Spinal cord (tissue), 10 donors: ENCODE measurements around the gene DAAM2. TPM values are rescaled to one million over a fixed set of nuclear protein-coding genes. Genes with fewer than 3 reads are reported as not detected.

Experiments
- DNase-seq, 6 donors: peaks; one replicate each; pipeline versions ENCODE4 v3.0.0 to v3.0.0-alpha.2; 2013 to 2015; ENCODE audit warnings: low spot score in 6 of 6, low read depth in 4 of 6
- H3K27ac ChIP-seq: one replicate; pipeline ENCODE4 v1.5.1; 2013; ENCODE audit warnings: low read depth, low read length, control low read depth
- H3K27me3 ChIP-seq: one replicate; pipeline ENCODE4 v1.6.1; 2013; ENCODE audit warnings: low read length; ENCODE audit not compliant: control insufficient read depth, insufficient read depth
- H3K36me3 ChIP-seq: one replicate; pipeline ENCODE4 v1.6.1; 2013; ENCODE audit warnings: low read length; ENCODE audit not compliant: control insufficient read depth, insufficient read depth
- H3K4me1 ChIP-seq: one replicate; pipeline ENCODE4 v1.6.1; 2013; ENCODE audit warnings: low read length; ENCODE audit not compliant: control insufficient read depth, insufficient read depth
- H3K4me3 ChIP-seq: one replicate; pipeline ENCODE4 v1.5.1; 2013; ENCODE audit warnings: low read depth, low read length, control low read depth
- H3K9me3 ChIP-seq: one replicate; pipeline ENCODE4 v1.6.1; 2013; ENCODE audit warnings: low read length; ENCODE audit not compliant: control insufficient read depth, insufficient read depth
- WGBS: methylation state at CpG from one replicate; pipeline ENCODE4 v1.1.5; 2013; ENCODE audit warnings: missing lambda C conversion rate; ENCODE audit not compliant: insufficient coverage; 5-methylcytosine and 5-hydroxymethylcytosine counted together
- polyA plus RNA-seq, 2 donors: library from polyadenylated mRNA; unstranded; fragments of 120-200 nt; gene quantifications; one replicate each; pipeline ENCODE4 v1.2.1, GENCODE V29; 2013; ENCODE audit not compliant: insufficient read length in 2 of 2
- total RNA-seq, 2 donors: library from RNA; depleted of rRNA in 1 of 2; stranded (reverse); fragments of 120-200 nt in 1 of 2; fragments of >200 nt in 1 of 2; gene quantifications; one replicate each; pipeline versions ENCODE4 v1.2.3 to v1.2.4, GENCODE V29; 2013 to 2014
- donor health status: healthy.

DAAM2 gene
- total and polyA plus RNA-seq, 4 donors: 79.5 to 159 (median 107) TPM

DNA sequence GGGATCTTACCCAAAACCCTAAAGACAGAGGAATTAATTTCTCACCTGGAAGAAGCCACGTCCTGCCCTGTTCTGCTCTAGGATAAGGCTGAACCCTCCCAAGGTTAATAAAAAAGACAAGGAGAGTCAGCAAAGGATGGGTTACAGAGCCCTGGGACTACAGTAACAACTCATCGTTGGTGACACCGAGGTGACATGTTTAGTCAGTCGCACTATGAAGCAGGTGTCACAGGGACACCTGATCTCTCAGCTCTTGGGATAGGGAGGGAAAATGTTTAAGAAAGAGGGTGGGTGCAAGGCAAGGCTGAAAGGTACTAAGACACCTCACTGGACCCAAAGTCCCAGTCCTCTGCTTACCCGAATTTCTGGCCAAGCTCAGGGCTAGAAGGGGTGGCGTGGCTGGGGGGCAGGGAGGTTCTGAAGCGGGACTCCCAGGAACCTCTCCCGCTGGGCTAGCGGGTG lies 141.5 kb downstream of the DAAM2 start:
- Histone ChIP-seq H3K27me3 (no peaks in the 10 kb centered on the region), H3K27ac (no peak overlapping the region), H3K36me3 (no peaks in the 10 kb centered on the region), H3K9me3 (no peaks in the 10 kb centered on the region), H3K4me1 (peaks cover 8% of the 10 kb centered on the region), H3K4me3 (peak overlapping the region; percentile 56)
- WGBS: 19% methylated on average over 9 of the region's 9 CpGs
- peak in 1 of 6 donors; percentile 2 for DNase-seq

DNA sequence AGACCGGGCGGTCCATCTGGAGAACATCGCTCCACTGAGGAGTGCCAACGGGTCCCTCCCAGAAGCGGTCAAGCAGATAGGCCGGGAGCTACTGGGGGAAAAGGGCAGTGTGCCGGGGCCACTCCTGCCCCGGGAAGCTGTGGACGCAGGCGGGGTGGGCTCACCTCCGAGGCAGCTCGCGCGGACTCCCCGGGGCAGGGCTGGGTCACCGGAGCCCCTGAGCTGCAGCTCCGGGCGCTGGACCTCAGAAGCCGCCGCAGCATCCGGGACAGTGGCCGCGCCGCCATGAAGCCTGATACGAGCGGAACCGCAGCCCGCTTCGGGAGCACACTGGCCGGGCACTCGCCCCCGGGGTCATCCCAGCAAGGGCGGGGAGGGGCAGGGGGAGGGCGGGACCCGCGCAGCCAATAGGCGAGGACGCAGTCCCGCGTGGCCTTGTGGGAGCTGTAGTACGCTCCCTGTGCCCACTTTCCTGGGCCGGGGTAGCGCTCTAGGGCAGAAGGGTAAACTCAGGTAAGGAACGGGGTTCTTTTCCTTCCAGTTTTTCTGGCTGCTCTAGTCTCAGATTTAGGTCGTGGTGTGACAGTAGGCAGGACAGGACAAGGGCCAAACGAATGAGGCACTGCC lies 142.1 kb downstream of the DAAM2 start, which contains the start of gene MOCS1:
Gene MOCS1, minus strand, starts transcription at position 332 of the 627 bp plus-strand sequence. Its CDS starts 45 bp downstream, at position 287.
- no peaks in the 10 kb centered on the region for H3K36me3 ChIP-seq
- peaks cover 8% of the 10 kb centered on the region for H3K4me1 ChIP-seq
- H3K9me3 ChIP-seq: no peaks in the 10 kb centered on the region
- no peak within 1 kb of the TSS for H3K27ac ChIP-seq
- DNase-seq: peak in 5 of 6 donors; percentile 23 to 87 (median 56)
- under 1% methylated on average over 44 of the region's 46 CpGs for WGBS
- H3K4me3 ChIP-seq: peak within 1 kb of the TSS; percentile 56
- H3K27me3 ChIP-seq: no peaks in the 10 kb centered on the region

DNA sequence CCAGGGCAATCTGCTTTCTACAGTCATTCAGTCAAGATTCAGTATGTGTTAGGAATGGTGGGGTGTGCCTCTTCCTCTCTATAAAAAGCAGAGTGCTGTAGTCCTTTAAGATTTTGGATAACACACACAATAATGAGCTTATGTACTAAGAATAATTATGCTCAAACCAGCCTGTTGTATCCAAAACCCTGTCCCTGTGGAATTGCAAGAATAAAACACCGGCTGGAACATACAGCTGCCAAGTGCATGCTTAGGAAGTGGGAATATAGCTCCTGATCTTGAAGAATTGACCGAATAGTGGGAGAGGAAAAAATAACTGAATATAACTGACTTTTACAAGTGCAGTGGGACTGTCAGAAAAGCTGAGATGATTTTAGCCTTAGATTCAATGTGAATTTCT lies 143.1 kb downstream of the DAAM2 start:
- Histone ChIP-seq H3K27me3 (no peaks in the 10 kb centered on the region), H3K27ac (no peak overlapping the region), H3K9me3 (no peaks in the 10 kb centered on the region), H3K36me3 (no peaks in the 10 kb centered on the region), H3K4me3 (no peak overlapping the region), H3K4me1 (peaks cover 8% of the 10 kb centered on the region)
- DNase-seq: peak in 1 of 6 donors; percentile 55
- WGBS: no CpG with 5 or more reads among the region's 2 CpGs

DNA sequence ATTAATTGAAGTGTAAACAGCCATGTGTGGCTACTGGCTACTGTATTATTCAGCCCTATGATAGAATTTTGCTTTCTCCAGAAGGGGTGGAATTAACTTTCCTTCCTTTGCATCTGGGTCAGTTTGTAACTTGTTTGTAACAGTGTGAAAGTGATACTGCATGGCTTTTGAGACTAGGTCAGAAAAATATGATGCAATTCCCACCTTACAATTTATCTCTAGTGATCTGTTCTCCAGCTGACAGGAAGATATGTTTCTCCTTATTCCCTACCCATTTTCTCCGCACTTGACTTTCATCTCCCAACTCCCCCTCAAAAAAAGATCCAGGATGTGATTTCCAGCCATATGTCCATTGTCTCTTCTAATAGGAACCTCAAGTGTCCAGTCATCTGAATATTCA lies 144.7 kb downstream of the DAAM2 start:
- peaks cover 8% of the 10 kb centered on the region for H3K4me1 ChIP-seq
- no peak overlapping the region for H3K27ac ChIP-seq
- no peaks in the 10 kb centered on the region for H3K27me3 ChIP-seq
- 100% methylated on average over 1 of the region's 1 CpG for WGBS
- no peak for DNase-seq
- no peaks in the 10 kb centered on the region for H3K36me3 ChIP-seq
- H3K9me3 ChIP-seq: no peaks in the 10 kb centered on the region
- H3K4me3 ChIP-seq: no peak overlapping the region

- Histone ChIP-seq H3K36me3 (no peaks in the 10 kb centered on the region), H3K4me1 (peaks cover 8% of the 10 kb centered on the region), H3K27me3 (no peaks in the 10 kb centered on the region), H3K9me3 (no peaks in the 10 kb centered on the region), H3K4me3 (no peak overlapping the region), H3K27ac (no peak overlapping the region)
- no peak for DNase-seq
- no CpG with 5 or more reads among the region's 3 CpGs for WGBS
Observed at GRCh38 chr6:39937686-39938333, 145.6 kb downstream of the DAAM2 start.

DNA sequence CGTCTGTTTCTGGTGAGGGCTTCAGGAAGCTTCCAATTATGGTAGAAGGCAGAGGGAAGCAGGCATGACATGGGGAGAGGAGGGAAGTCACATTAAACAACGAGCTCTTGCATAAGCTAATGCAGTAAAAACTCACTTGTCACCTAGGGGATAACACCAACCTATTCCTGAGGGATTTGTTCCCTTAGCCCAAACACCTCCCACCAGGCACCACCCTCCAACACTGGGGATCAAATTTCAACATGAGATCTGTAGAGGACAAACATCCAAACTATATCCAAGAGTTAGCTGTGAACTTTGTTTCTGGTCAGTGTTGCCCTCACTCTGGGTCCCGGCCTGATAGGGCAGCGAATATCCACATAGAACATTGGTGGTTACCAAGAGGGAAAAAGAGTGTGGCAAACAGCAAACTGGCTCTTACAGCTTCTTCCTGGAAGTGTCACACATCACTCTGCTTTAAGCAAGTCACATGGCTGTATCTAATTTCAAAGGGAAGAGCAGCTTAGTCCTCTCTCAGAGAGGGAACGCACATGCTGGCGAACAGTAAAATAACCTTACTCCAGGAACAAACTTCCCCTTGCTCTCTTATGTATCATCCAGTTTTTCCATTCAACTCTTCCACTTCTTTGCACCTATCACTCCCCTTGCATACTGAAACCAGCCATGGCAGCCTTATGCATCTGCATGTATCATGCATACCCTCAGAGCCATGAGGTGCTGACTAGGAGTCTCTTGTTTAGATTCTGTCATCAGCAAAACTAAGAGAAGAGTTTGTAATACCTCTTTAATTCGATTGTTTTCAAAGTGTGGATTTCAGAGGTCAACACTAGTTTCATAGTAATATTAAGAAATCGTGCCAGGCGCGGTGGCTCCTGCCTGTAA lies 146.8 kb downstream of the DAAM2 start:
- Histone ChIP-seq H3K27me3 (no peaks in the 10 kb centered on the region), H3K9me3 (no peaks in the 10 kb centered on the region), H3K27ac (no peak overlapping the region), H3K36me3 (no peaks in the 10 kb centered on the region), H3K4me1 (peaks cover 3% of the 10 kb centered on the region), H3K4me3 (no peak overlapping the region)
- DNase-seq: no peak
- WGBS: 76% methylated on average over 4 of the region's 10 CpGs

DNA sequence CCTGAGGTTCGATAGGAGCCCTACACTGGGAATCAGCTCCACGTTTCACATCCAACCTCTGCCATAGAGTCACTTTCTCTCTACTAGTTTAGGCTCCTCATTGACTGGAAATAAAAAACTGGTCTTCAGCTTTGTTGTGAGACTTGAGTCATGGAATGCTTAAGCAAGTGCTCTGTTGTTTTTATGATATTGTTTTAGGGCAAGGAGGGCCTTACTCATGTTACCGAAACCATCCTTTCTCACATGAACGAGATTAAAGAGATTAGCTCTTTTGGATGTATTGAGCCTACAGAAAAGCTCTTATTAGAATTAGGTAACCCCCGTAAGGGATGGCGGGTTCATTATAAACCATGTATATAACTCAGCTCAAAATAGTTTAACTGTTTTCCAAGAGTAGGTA lies 149.0 kb downstream of the DAAM2 start:
- no CpG with 5 or more reads among the region's 6 CpGs for WGBS
- H3K4me3 ChIP-seq: no peak overlapping the region
- no peaks in the 10 kb centered on the region for H3K9me3 ChIP-seq
- no peaks in the 10 kb centered on the region for H3K4me1 ChIP-seq
- no peak for DNase-seq
- no peak overlapping the region for H3K27ac ChIP-seq
- H3K27me3 ChIP-seq: no peaks in the 10 kb centered on the region
- H3K36me3 ChIP-seq: no peaks in the 10 kb centered on the region

- DNase-seq: no peak
- Histone ChIP-seq H3K36me3 (no peaks in the 10 kb centered on the region), H3K27ac (no peak overlapping the region), H3K4me1 (no peaks in the 10 kb centered on the region), H3K9me3 (no peaks in the 10 kb centered on the region), H3K4me3 (no peak overlapping the region), H3K27me3 (no peaks in the 10 kb centered on the region)
- WGBS: 76% methylated on average over 4 of the region's 4 CpGs
Observed at GRCh38 chr6:39941820-39942219, 149.6 kb downstream of the DAAM2 start.

DNA sequence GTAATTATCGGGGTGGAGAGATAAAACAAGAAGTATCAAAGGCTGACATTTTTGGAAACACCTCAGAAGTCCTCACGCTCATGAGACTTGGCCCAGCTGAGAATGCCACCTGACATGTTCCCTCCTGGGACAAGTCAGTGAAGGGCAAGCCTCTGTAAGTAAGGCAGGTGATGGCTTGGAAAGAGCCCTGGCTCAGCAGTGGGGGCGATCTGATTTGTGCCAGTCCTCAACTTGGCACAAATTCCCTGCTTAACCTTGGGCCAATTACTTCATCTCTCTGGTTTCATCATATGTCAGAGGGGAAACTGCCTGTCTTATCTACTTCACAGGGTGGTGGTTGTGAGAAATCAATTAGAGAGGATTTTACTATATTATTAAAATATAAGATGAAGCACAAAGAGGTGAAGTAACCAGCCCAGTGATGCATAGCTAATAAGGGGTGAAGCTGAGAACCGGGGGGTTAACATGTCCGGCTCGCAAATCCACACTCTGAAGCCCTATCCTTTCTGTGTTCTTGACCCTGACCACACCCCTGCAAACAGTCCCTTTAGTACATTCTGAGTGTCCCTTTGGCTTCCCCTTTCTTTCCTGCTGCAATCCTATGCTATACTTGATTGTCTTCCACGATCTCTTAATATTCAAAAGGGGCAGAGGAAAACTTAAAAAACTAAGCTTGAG lies 150.9 kb downstream of the DAAM2 start:
- H3K9me3 ChIP-seq: no peaks in the 10 kb centered on the region
- no peak overlapping the region for H3K4me3 ChIP-seq
- 94% methylated on average over 2 of the region's 7 CpGs for WGBS
- H3K36me3 ChIP-seq: no peaks in the 10 kb centered on the region
- no peaks in the 10 kb centered on the region for H3K4me1 ChIP-seq
- DNase-seq: no peak
- no peaks in the 10 kb centered on the region for H3K27me3 ChIP-seq
- H3K27ac ChIP-seq: no peak overlapping the region
